HEK293T (cell line): ENCODE data around the gene GP9.

Source experiments
- BHLHE40 ChIP-seq: fragments of 450-650 bp; IDR thresholded peaks from 2 replicates; pipeline ENCODE4 v1.6.1; 2016; ENCODE audit warnings: mild to moderate bottlenecking, moderate library complexity, borderline replicate concordance
- FOXM1 ChIP-seq: fragments of 450-650 bp; IDR thresholded peaks from 2 replicates; pipeline ENCODE4 v1.6.1; 2017; ENCODE audit warnings: mild to moderate bottlenecking, borderline replicate concordance
- SP1 ChIP-seq: fragments of 450-650 bp; IDR thresholded peaks from 2 replicates; pipeline ENCODE4 v1.6.1; 2017
- ZNF384 ChIP-seq: fragments of 450-650 bp; IDR thresholded peaks from 2 replicates; pipeline ENCODE4 v1.6.1; 2016

DNA sequence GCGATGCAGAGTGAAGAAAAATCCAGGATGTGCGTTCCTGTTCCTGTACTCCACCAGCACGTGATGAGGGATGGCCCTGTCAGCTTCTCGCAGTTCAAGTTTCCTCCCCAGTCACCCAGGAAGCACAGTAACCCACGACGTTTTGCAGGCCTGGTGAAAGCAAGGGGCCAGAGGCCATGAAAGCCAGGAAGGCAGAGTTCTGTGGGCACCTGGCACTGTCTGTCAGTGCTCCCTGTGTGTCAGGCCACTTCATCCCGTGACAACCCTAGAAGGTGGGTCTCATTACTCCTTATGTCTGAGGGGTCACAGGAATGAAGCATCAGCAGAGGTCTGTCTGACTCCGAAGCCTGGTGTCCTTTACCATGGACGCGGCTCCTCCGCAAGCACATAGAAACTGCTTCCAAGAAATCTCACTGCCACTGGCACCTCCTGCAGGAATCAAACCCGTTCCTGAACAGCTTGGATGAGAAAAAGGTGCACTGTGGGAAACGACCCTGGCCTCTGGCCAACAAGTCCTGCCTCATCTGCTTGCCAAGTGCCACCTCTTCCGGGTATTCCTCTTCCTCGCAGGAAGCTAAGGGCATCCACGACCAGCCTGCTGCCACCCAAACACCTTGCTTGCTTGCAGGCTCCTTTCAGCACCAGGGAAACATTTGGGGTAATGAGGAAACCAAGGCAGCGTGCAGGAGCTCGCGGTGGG, 46.4 kb downstream of the GP9 start:
- no peak for TF ChIP-seq SP1
- TF ChIP-seq FOXM1, result no peak
- TF ChIP-seq ZNF384, result no peak
- TF ChIP-seq BHLHE40, result no peak
